Stimulated activated CD8-positive, alpha-beta memory T cell treated with anti-CD3 and anti-CD28 coated beads, Interleukin-7, amount 100 ng/mL, for 1 hour (primary cell): ENCODE data around the gene SLTM.
"Not testable (repeated sequence)": the region's sequence is repeated elsewhere in the genome, so short reads cannot be mapped to it uniquely, and the experiment has no call there.

Experiments used
- DNase-seq, 2 donors: peaks; one replicate each; pipeline ENCODE4 v3.0.0-alpha.2; 2020; ENCODE audit warnings: low read depth in 2 of 2

Gene SLTM

GRCh38 chr15:58876306-58877106 lies 57.0 kb downstream of the SLTM start:
- no peak for DNase-seq

GRCh38 chr15:58875343-58875742 lies 58.1 kb downstream of the SLTM start:
- no peak for DNase-seq

DNA sequence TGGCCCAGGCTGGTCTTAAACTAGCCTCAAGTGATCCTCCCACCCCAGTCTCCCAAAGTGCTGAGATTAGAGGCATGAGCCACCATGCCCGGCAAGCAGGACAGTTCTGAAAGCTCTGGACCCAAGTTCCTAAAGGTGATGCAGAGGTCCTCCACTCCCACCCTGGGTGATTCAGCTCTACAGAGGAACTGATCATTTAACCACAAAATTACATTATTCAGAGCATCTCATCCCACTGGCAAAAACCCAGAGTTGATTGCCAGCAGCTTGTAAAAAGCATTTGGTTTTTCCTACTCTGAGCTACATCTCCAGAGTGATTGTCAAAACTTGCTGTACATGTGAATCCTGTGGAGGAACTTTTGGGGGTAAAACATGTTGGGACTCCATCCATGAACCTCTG lies 60.2 kb downstream of the SLTM start:
- DNase-seq = no peak

DNA sequence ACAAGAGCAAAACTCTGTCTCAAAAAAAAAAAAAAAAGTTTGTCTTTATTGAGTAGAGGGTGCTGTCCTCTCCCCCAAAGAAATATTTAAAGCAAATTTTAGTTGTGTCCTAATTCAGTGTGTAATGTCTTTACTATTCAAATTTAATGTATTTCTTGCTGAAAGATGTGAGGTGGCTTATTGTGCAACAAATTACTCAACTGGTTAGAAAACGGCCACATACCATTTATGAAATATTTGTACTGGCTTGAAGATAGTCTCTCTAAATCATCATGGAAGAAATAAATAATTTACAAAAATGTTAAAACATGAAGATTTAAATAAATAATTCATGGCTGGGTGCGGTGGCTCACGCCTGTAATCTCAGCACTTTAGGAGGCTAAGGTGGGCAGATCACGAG lies 63.0 kb downstream of the SLTM start:
- no peak for DNase-seq

DNA sequence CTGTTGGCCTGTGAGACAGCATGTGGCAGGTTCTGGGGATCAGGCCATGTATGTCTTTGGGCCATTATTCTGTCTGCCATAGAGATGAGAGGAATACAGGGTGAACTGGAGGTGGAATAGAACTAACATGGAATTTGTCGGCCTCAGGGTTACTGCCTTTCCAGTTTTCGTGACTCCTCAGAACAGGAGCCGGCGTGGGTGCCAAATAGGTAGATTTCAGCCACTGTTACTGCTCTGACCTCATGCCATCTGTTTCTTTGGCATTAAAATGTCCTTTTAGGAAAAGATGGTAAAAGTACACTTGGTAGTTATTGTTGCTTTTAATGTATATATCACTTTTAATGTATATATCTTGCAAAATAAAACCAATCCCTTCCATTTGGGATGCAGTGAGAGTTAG lies 65.6 kb downstream of the SLTM start:
- no peak for DNase-seq

- no peak for DNase-seq
Observed at GRCh38 chr15:58865425-58865880, 68.0 kb downstream of the SLTM start.

- no peak for DNase-seq
Observed at GRCh38 chr15:58864602-58865424, 68.7 kb downstream of the SLTM start.

- no peak for DNase-seq
Observed at GRCh38 chr15:58862326-58862725, 71.2 kb downstream of the SLTM start.

- DNase-seq = not testable (repeated sequence)
Observed at GRCh38 chr15:58856621-58857020, 76.9 kb downstream of the SLTM start.

DNA sequence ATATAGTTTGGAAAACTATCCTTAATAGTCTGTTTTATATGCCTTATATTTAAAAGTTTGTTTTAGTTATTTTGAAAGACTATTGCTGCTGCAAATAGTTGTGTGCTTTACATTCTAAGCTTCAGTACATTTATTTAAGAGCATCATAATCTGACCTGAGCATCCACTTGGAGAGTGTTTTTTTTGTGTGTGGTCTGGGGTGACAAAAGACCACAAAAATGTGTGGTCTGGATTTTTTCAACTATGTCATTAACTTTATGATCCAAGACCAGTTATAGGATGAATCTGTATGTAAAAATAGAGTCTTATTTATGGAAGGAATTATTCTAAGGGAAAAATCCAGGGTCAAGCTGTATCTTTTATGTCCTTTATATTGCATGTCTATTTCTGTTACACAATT lies 77.4 kb downstream of the SLTM start:
- DNase-seq = no peak

DNA sequence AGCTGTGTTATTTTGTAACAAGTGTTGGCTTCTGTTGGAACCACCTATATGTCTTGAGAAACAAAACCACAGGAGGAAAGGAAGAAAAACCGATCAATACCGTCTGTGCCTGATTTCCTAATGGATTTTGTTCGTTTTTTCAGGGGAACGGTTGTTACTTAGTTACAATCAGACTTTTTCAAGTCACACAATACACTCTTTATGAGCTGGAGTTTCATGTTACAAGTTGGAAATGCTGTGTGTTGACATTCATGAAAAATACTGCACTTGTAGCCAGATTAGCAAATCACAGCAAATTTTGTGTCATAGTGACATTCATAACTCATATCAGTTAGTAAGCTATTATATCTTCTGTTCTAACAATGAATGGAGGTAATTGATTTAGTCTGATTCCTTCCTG lies 78.9 kb downstream of the SLTM start:
- no peak for DNase-seq

DNA sequence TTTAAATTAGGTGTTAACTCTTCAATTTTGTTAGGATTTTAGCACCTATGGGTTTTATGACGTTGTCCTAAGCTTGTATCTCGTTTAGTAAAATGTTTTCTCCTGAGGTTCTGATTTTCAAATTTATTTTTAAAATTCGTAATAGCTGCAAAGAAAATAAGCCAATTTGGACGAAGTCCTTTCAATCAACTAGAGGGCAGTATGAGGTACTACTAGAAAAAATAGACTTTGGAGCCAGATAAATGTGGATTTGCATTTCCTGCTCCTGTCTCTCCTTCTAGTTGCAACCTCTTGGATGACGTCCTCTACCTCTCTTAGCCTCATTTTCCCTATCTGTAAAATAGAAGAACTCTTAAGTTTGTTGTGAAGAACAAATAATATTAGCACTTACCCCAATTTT lies 81.1 kb downstream of the SLTM start:
- DNase-seq = no peak

DNA sequence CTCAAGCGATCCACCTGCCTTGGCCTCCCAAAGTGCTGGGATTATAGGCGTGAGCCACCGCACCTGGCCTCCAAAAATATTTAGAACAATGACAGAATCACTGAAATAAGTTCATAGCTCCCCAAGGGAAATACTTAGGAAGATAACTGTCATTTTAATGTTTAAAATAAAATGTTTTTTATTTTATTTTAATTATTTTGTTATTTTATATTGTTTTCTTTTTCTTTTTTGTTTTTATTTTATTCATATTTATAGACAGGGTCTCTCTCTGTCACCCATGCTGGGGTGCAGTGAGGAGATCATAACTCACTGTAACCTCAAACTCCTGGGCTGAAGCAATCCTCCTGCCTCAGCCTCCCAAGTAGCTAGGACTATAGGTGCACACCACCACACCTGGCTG lies 82.3 kb downstream of the SLTM start:
- not testable (repeated sequence) for DNase-seq

- DNase-seq = no peak
Observed at GRCh38 chr15:58842713-58843396, 90.6 kb downstream of the SLTM start.

- no peak for DNase-seq
Observed at GRCh38 chr15:58840048-58840447, 93.4 kb downstream of the SLTM start.

DNA sequence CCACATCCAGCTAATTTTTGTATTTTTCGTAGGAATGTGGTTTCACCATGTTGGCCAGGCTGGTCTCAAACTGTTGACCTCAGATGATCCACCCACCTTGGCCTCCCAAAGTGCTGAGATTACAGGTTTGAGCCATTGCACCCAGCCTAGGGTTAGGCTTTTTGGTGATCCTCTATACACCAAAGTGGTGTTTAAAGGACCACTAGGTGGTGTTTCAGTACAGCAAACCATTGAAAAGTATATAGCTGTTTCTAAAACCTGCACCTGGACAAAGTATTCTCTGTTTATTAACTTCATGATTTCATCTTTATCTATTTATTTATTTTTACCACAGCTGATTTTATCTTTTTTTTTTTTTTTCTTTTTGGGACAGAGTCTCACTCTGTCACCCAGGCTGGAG lies 94.0 kb downstream of the SLTM start:
- no peak for DNase-seq

GRCh38 chr15:58833681-58834426 lies 99.6 kb downstream of the SLTM start:
- not testable (repeated sequence) for DNase-seq

DNA sequence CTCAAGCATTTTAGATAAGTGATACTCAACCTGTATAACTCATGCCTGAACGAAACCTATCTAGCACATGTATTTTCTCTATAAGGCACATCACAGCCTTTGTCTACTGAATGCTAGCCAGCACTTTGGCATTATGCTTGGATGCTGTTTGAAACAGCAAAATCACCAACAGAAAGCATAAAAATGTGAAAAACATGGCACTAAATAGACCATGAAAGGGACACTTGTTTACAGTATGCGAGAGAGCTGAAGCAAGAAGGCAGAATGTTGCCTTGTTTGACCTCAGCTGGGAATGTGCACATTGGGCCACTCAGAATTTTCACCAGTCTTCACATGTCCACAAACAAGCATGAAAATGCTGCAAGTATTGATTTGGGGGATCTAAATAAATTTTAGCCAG lies 102.9 kb downstream of the SLTM start:
- DNase-seq = no peak
